GM18502 (cell line): ENCODE data around the gene COX20.

Source experiments
- ATAC-seq: cut with Tn5 transposase; IDR thresholded peaks from one replicate; pipeline ENCODE4 v1.9.1; 2021; ENCODE audit warnings: mild to moderate bottlenecking; ENCODE audit not compliant: unreplicated experiment, poor library complexity

The COX20 gene

DNA sequence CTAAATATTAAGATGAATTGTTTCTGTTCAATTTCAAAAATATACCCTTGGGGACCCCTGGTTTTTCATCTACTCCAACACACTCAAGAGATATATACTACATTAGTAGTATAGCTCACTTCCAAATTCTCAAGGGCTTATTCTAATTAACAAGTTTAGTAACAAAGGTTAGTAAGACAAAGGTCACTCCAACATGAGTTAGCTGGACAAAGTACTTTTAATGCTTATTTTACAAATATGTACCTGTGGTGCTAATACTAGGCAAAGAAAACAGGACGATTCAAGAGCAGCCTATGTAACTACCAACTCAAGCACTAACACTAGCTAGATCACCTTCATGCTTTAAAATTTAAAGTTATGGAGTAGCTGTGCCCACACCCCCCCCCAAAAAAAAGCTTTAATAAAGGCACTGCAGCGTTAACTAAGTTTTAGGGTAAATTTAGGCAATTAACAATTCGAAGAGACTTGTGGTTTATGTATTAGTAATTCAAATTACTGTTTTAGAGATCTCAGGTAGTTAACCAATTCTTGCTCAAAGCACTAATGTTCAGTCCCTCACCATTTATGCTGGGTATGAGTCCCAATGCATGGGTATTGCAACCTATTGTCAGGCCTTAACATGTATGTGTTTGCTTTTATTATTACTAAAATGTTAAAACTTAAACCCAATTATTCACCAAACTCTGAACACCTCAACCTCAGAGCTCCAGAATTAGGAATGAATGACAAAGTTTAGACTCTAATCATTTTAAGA, 14.8 kb downstream of the COX20 start:
- no peak for ATAC-seq

DNA sequence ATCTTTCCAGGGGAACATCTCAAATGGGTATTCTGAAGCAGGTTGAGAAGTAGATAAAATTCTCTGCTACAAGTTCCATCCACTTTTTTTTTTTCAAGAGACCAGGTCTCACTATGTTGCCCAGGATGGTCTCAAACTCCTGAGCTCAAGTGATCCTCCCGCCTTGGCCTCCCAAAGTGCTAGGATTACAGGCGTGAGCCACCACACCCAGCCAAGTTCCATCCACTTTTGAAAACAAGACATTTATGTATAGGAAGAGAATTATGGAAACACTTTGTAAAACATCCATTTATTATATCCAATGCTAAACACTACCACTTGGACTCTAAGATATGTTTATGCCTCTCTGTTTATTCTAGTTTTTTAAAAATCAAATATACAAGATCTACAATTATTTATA, 15.4 kb downstream of the COX20 start:
- no peak for ATAC-seq

DNA sequence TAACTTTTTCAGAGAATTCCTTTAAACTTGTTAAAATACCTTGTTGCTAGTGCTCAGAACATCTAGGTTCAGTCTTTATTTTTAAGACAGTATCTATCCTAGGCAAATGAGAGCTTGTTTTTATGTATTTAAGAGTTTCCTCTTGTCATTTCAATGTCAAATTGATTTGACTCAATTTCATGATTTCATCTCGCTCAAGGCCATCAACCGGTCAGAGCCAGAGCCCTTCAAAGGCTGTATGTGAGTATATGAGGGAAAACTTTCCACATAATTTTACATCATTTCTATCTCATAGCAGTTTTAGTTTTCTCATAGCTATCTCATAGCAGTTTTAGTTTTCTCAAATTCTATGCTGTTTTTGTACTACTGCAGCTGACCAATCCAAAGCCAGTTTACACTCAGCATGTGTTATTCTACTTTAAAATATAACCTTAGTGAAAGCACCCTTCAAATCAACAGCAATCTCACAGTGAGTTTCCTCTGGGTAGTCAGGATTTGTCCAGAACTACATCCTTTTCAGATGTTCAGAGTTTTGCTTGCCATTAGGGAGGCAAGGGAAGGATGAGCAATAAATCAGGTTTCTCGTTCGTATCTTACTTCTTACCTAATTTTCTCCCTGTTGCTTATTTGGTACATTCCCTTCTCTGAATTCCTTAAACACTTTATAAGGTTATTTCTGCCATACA, 16.2 kb downstream of the COX20 start:
- ATAC-seq: no peak

DNA sequence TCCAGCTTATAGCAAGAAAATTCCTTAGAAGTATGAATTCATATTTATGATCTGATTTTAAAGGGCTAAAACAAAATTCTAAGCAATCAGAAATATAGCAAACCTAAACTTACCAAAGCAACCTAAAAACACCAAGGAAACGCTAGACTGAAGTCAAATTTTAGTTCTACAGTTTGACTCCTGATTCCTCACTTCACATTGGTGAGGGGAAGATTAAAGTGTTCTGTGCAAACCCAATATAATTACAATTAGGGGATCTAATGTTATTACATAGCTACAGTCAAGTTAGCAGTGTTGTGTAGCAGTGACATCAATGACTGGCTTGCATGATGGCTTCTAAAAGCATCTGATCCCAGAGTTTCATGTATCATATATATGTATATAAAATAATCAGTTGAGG, 17.2 kb downstream of the COX20 start:
- no peak for ATAC-seq

DNA sequence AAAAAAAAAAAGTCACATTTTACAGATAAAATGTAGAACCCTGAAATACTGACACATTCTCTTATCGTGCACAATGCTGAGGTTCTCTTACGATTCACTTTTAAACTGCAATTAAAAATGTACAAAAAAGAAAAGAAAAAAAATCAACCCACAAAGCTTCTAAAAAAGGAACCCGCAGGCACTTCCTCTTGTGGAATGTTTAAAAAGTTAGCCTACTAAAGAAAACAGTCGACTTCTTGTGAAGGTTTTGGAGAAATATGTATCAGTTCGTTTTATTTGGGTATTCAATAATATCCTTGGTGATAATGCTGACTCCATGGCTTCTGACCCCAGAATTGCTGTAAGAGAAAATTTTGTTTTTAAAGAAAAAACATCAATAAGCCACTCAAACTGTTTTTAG, 18.7 kb downstream of the COX20 start:
- ATAC-seq: no peak

DNA sequence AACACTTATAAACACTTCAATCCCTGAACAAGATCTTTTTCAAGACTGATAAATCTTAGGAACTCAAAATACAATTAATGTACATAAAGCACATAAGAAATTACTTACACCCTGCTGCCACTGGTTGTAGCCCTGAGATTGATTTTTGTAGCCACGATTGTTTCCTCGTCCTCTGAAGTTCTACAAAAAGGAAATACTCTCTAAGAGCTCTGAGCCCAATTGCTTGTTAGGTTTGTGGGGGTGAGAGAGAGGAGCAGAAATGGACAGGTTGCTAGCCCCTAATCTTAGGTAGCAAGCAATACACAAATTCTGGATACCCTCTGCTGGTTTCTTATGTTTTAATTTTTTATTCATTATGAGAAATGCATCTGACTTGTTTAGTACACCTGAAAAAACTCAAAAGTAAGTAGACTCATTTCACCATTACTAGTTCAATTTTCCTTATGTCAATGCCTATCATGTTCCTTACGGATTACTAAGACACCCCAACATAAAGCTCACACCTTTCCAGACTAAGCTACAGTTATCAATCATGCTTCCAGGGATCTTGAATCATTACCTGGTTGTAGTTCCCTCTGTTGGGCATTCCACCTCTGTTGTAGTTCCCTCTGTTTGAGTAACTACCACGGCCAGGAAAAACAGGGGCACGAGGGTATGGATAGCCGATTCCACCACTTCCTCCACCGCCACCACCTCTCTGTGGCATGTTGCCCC, 19.6 kb downstream of the COX20 start:
- no peak for ATAC-seq

DNA sequence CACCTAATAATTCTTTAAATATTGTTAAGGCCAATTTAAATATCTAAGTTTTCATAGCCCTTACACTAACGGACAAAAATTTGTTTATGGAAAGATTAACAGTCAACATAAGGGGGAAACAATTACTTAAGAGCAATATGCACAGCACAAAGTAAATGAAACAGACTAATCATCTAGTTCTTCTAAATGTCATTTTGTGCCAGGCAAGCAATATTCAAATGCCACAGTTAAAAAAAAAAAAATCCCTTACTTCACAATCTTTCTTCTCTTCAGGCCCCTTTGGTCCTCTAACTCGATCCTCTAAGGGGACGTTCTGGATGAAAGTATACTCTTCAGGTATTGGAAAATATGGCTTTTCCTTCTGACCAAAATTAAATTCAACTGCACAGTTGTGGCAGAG, 22.3 kb downstream of the COX20 start:
- no peak for ATAC-seq

DNA sequence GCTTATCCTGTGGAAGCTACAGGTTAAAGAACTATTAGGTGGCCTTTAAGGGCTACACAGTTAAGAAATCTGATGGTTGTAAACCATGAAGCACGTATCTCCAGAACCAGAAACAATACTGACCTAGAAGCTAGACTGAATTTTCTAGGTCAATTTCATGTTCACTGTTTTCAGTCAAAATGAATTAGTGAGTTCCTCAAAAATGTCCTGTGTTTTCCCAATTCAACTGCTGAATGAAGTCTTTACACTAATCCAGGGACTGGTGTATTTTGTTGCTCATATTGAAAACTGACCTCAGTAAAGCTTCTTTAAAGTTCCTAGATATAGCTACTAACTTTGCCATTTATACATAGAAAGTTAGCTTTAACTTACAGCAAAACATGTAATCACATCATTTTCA, 22.9 kb downstream of the COX20 start:
- no peak for ATAC-seq

DNA sequence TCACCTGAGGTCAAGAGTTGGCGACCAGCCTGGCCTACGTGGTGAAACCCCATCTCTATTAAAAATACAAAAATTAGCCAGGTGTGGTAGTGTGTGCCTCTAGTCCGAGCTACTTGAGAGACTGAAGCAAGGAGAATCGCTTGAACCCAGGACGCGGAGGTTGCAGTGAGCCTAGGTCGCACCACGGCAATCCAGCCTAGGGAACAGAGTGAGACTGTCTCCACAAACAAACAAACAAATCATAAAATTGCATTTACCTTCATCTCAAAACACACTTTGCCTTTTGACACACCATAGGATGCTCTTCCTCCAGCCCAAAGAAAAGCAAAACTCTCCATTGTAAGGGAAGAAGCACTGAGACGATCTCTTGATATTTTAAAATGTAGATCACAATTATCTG, 24.6 kb downstream of the COX20 start:
- ATAC-seq: no peak

DNA sequence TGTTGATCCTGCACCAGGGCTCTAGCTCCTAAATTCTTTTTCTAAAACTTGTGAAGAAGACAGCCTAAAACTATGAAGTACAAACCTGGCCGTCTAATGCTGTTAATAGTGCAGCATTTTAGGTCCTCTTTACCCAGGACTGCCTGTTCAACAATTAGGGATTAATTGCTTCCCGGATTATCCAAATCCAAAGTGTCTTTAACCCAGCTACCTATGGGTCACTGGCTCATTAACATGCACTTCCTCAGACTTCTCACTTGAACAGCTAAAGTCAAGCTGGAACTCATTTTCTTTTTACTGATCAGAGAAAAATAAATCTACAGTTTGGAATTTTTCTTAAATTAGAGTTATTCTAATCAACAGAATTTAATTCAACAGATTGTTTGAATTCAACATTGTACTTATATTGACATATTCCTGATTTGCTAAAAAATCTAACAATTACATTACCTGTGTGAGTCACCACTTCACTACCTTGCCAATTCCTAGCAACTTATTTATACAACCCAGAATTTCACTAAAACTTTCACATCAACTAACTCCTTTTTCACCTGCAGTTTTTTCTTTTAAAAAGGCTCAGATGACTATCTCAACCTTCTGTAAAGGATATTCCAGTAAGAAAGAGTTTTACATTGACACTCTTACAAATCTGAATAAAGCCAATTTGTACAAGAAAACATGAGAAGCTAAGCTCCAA, 25.6 kb downstream of the COX20 start:
- ATAC-seq: no peak

DNA sequence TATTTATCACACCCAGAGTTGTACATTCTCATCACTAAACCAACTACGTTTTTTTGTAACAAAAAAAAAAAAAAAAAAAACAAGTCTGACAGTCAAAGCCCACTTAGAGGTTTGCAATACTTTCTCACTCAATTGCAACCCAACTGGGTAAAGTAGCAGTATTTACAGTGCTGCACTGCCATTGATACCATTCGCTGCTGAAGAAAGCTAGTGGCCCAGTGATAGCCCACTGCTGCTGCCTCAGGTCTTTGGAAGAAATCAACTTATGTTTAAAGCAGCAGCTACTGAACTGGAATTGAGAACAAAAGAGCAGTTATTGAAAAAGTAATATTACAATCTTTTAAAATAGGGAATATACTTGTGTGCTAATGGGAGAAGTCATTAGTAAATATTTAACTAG, 26.2 kb downstream of the COX20 start:
- ATAC-seq: no peak

DNA sequence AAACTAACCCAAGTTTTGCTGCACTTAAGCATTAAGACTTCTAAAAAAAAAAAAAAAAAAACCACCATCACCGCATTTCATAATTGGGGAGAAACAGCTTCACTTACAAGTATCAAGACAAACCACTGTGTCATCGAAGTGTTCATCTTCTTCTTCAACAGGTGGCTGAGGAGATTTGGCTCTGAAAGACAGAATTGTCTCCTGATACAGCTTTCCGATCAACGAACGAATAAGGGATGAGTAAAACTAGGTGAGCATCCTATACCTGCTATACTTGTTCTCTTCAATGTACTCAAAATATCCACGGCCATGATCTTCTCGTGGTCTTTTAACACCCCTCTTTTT, 26.9 kb downstream of the COX20 start:
- ATAC-seq: no peak

DNA sequence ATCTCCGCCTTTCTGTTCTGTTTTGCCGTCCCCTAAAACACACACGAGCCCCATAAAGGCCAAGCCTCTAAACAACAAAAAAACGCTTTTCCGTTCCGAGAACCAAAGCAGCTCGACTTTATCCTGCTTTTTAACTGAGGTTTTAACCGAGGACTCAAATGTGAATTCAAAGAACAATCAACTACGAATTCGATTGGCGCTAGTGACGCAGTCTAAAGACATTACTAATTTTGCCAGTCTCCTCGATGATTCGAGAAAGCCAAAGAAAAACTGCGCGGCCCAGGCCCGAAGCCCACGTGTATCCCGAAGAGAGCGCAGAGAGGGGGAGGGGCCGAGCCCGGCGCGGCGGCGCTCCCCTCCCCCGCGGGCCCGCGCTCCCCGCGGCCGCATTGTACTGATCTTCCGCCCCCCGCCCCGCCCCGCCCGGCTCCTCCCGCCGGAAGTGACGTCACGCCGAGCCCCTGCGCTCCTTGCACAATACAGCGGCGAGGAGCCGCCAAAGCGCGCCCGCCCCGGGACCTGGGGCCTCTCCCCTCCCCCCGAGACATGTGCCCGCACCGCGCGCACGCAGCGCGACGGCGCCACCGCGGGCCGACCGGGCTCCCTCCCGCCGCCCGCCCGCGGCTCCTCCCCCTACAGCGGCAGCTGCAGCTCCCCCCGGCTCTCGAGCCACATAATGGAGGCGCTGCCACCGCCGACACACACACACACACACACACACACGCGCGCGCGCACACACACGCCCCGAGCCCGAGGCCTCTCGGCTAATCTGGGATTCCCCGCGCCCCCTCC, 27.4 kb downstream of the COX20 start:
- ATAC-seq: peak; percentile 59

DNA sequence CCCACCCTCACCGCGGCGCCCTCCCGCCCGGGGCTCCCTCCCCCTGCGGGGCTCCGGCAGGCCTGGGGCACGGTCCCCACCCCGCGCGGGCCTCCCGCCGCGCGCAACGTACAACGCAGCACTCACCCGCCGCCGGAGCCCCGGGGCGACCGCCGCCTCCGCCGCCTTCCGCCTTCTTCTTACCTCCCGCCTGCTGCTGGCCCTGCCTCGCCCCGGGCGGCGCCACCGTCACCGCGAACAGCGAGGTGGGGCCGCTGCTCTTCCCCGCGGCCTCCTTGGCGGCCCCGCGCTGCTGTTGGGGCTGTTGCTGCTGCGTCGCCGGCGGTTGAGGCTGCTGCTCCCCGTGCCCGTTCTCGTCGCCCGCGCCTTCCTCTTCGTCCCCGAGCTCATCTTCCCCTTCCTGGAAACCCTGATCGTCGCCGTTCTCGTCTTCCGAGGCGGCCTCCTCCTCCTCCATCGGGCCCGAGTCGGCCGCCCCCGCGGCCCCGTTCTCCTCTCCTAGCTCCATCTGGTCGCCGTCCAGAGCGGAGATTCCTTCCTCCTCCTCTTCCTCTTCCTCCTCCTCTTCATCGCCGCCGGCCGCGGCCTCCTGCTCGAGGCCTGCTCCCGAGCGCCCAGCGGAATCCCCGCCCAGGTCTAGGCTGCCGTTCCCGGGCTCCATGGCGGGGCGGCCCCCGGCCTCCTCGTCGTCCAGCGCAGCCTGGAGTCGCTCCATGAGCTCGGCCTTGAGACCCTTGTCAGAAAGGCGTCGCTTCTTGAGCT, 28.2 kb downstream of the COX20 start:
- ATAC-seq: peak; percentile 6

DNA sequence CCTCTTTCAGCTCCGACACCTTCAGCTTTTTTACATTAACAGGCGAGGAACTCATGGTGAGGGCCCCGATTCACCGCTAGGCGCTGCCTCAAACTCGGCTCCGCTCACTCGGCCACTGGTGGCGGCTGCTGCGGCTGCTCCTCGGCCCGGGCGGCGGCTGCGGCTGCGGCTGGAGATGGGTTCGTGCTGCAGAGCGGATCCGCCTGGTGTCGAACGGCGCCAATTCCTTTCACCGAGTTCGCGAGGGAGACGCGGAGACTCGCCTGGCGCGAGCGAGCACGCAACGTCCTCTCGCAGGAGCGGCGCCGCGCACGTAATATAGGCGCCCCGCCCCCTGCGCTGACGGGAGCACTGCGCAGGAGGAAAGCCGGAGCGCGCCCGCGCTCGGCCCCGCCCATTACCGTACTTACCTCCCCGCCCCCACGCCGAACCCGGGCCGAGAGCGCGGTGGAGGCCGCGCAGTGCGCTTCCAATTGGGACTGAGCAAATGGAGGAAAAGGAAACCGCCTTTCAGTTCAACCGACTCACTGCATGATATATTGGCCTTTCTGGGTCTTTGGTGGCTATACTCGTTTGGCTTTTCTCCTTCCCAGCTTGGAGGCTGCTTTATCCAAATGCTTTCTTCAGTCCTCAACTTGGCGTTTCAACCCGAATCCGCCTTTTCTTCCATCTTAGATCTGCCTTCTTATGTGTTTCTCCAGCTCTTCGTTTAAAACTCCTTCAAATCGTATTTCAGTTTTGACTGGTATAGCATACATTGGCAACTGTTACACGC, 29.0 kb downstream of the COX20 start, which contains the start of gene HNRNPU:
TSS of gene HNRNPU (minus strand) at position 291 of the 775 bp plus-strand sequence. CDS start at position 55, 236 bp downstream.
- ATAC-seq: peak; percentile 69

DNA sequence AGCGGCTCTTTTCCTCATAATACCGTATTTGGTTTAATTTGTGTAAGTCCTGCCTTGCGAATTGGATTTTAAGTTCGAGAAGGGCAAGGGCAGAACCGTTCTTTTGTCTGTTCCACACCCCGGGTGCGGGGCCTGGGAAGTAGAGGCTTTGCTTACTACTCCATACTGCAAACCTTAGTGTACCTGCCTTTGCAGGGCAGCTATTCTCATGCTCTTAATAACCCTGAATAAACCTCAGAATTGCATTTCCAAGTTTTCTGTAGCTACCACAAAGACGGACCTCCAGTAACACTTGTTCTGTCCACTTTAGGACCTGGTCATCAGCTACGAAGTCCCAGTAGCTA, 29.5 kb downstream of the COX20 start:
- ATAC-seq: no peak

DNA sequence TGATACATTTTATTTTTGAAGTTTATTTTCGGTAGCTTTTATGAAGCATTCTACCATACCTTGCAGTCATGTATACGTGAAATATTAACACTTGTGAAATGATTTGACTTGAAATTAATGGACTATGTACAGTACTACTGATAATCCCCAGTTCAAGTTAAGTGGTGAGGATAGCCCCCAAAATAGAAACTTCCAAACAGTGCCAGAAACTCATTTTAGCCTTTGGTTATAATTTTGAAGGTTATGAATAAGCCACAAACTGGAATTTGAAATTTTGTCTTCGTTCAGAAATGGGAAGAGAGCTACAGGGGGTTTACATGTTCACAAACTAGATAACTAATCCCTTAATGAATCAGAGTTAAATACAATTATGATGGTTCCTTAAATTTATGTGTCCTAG, 30.4 kb downstream of the COX20 start:
- no peak for ATAC-seq

DNA sequence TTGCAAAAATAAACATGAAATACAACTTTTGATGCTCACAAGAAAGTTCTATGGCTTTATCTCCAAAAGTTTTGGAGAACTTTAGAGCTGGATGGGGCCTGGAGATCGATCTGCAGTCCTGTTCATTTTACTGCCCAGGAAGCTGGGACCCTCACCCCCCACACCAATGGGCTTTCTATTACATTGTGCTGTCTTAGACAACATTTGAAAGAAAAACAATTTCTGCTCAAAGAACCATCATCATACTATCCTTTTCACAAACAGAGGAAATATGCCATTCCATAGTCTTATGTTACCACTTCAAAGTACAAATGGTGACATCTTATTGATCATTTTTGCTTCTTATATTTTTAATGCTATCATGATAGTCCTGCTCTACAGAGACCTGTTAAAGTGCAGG, 30.9 kb downstream of the COX20 start:
- no peak for ATAC-seq
